ENCODE measurements around the gene VANGL2.

- TF ChIP-seq CTCF (IDR thresholded peaks at IDR 0.05 in 4 of 5, conservative IDR thresholded peaks at IDR 0.05 in 1 of 5) (no peak), POLR2A (IDR thresholded peaks at IDR 0.05) (no peak)
These were observed 1.1 kb downstream of the VANGL2 start for GRCh38 chr1:160401487-160401805.

All from gastrocnemius medialis (tissue), 4 donors.